Measurements from ENCODE around the gene IRAK1.

Gene IRAK1

GRCh38 chrX:154019633-154020528, at the start of gene IRAK1:
IRAK1 (minus strand) TSS chrX:154019902; CDS start chrX:154019812, 90 bp downstream.
- no peak for FAIRE-seq

- no peak for FAIRE-seq
These were observed 48.9 kb upstream of the IRAK1 start for GRCh38 chrX:154068560-154068959.

GRCh38 chrX:154064637-154065435, 45.1 kb upstream of the IRAK1 start:
- FAIRE-seq: no peak

GRCh38 chrX:154063234-154063633, 43.5 kb upstream of the IRAK1 start:
- FAIRE-seq: no peak

GRCh38 chrX:154061801-154062200, 42.1 kb upstream of the IRAK1 start:
- FAIRE-seq: no peak

GRCh38 chrX:154059729-154060245, 40.1 kb upstream of the IRAK1 start:
- FAIRE-seq: no peak

- no peak for FAIRE-seq
These were observed 39.5 kb upstream of the IRAK1 start for GRCh38 chrX:154059231-154059630.

- FAIRE-seq: no peak
These were observed 38.7 kb upstream of the IRAK1 start for GRCh38 chrX:154058214-154058997.

GRCh38 chrX:154057791-154058190, 38.1 kb upstream of the IRAK1 start:
- no peak for FAIRE-seq

- FAIRE-seq: no peak
These were observed 37.1 kb upstream of the IRAK1 start for GRCh38 chrX:154056770-154057241.

- no peak for FAIRE-seq
These were observed 31.6 kb upstream of the IRAK1 start for GRCh38 chrX:154051201-154051810.

- FAIRE-seq: no peak
These were observed 30.4 kb upstream of the IRAK1 start for GRCh38 chrX:154050113-154050495.

- no peak for FAIRE-seq
These were observed 29.8 kb upstream of the IRAK1 start for GRCh38 chrX:154049209-154050112.

GRCh38 chrX:154048398-154048797, 28.7 kb upstream of the IRAK1 start:
- FAIRE-seq: no peak

- FAIRE-seq: no peak
These were observed 27.4 kb upstream of the IRAK1 start for GRCh38 chrX:154046940-154047610.

- FAIRE-seq: no peak
These were observed 26.5 kb upstream of the IRAK1 start for GRCh38 chrX:154046031-154046781.

- no peak for FAIRE-seq
These were observed 24.4 kb upstream of the IRAK1 start for GRCh38 chrX:154044091-154044490.

GRCh38 chrX:154043003-154043763, 23.5 kb upstream of the IRAK1 start:
- no peak for FAIRE-seq

GRCh38 chrX:154040863-154041262, 21.2 kb upstream of the IRAK1 start:
- no peak for FAIRE-seq

All from A204.1 (cell line).